H9 (cell line): Measurements from ENCODE around the gene CRCP. TPM values are rescaled to one million over a fixed set of nuclear protein-coding genes. Genes with fewer than 3 reads are reported as not detected.

Source experiments
- DNase-seq: peaks from one replicate; pipeline ENCODE4 v3.0.0-alpha.2; 2017
- H2AFZ ChIP-seq: one replicate; pipeline ENCODE4 v1.6.1; 2013; ENCODE audit warnings: mild to moderate bottlenecking, low read length, control low read depth, moderate library complexity
- H2AK5ac ChIP-seq: 2 replicates; pipeline ENCODE4 v1.6.1; 2013; ENCODE audit warnings: low read length, control low read depth, mixed read lengths; ENCODE audit not compliant: insufficient read length
- H2BK120ac ChIP-seq: one replicate; pipeline ENCODE4 v1.6.1; 2013; ENCODE audit warnings: low read depth, mild to moderate bottlenecking, low read length, control low read depth, inconsistent platforms; ENCODE audit not compliant: poor library complexity, severe bottlenecking
- H2BK12ac ChIP-seq: 2 replicates; pipeline ENCODE4 v1.6.1; 2013; ENCODE audit warnings: low read length, control low read depth, mixed read lengths, low read depth; ENCODE audit not compliant: insufficient read length
- H2BK15ac ChIP-seq: 2 replicates; pipeline ENCODE4 v1.6.1; 2013; ENCODE audit warnings: low read depth, low read length, control low read depth
- H2BK20ac ChIP-seq: one replicate; pipeline ENCODE4 v1.6.1; 2013; ENCODE audit warnings: low read depth, mild to moderate bottlenecking, low read length, control low read depth, inconsistent platforms; ENCODE audit not compliant: poor library complexity, severe bottlenecking
- H2BK5ac ChIP-seq: 2 replicates; pipeline ENCODE4 v1.6.1; 2013; ENCODE audit warnings: low read length, control low read depth, mixed read lengths; ENCODE audit not compliant: insufficient read length
- H3K14ac ChIP-seq: 2 replicates; pipeline ENCODE4 v1.6.1; 2013; ENCODE audit warnings: low read length, control low read depth; ENCODE audit not compliant: insufficient read depth
- H3K18ac ChIP-seq: 2 replicates; pipeline ENCODE4 v1.6.1; 2013; ENCODE audit warnings: low read depth, mild to moderate bottlenecking, mixed read lengths, low read length, control low read depth; ENCODE audit not compliant: insufficient read length
- H3K23ac ChIP-seq: 2 replicates; pipeline ENCODE4 v1.6.1; 2013; ENCODE audit warnings: low read length, control low read depth, mixed read lengths, low read depth; ENCODE audit not compliant: insufficient read length
- H3K23me2 ChIP-seq: 2 replicates; pipeline ENCODE4 v1.6.1; 2013; ENCODE audit warnings: low read depth, mild to moderate bottlenecking, mixed read lengths, low read length, control low read depth; ENCODE audit not compliant: insufficient read length, poor library complexity, severe bottlenecking
- H3K27ac ChIP-seq: 2 replicates; pipeline ENCODE4 v1.5.1; 2013; ENCODE audit warnings: low read length, control low read depth, mixed read lengths, low read depth; ENCODE audit not compliant: insufficient read length
- H3K27me3 ChIP-seq: 2 replicates; pipeline ENCODE4 v1.6.1; 2013; ENCODE audit warnings: low read length, control low read depth, inconsistent platforms; ENCODE audit not compliant: insufficient read depth
- H3K4ac ChIP-seq: 2 replicates; pipeline ENCODE4 v1.6.1; 2013; ENCODE audit warnings: low read depth, mild to moderate bottlenecking, control low read depth, inconsistent platforms, low read length, moderate library complexity
- H3K4me1 ChIP-seq: 2 replicates; pipeline ENCODE4 v1.6.1; 2013; ENCODE audit warnings: low read length, control low read depth, inconsistent platforms; ENCODE audit not compliant: insufficient read depth
- H3K4me2 ChIP-seq: 2 replicates; pipeline ENCODE4 v1.6.1; 2013; ENCODE audit warnings: low read length, control low read depth, mixed read lengths; ENCODE audit not compliant: insufficient read length, insufficient read depth
- H3K56ac ChIP-seq: 2 replicates; pipeline ENCODE4 v1.6.1; 2013; ENCODE audit warnings: low read depth, mild to moderate bottlenecking, mixed read lengths, low read length, control low read depth; ENCODE audit not compliant: insufficient read length
- H3K79me1 ChIP-seq: 2 replicates; pipeline ENCODE4 v1.6.1; 2013; ENCODE audit warnings: low read depth, mild to moderate bottlenecking, moderate library complexity, low read length, control low read depth, inconsistent platforms; ENCODE audit not compliant: insufficient read depth, poor library complexity, severe bottlenecking
- H3K79me2 ChIP-seq: 2 replicates; pipeline ENCODE4 v1.6.1; 2013; ENCODE audit warnings: low read length, control low read depth, inconsistent platforms; ENCODE audit not compliant: insufficient read depth
- H3K9ac ChIP-seq: 2 replicates; pipeline ENCODE4 v1.6.1; 2013; ENCODE audit warnings: low read length, control low read depth, mixed read lengths; ENCODE audit not compliant: insufficient read length; ENCODE audit errors: extremely low read depth
- H3K9me3 ChIP-seq: one replicate; pipeline ENCODE4 v1.6.1; 2013; ENCODE audit warnings: low read depth, low read length, inconsistent platforms; ENCODE audit not compliant: control insufficient read depth
- H3T11ph ChIP-seq: one replicate; pipeline ENCODE4 v1.6.1; 2013; ENCODE audit warnings: mild to moderate bottlenecking, low read length, control low read depth, inconsistent platforms
- H4K20me1 ChIP-seq: one replicate; pipeline ENCODE4 v1.6.1; 2013; ENCODE audit not compliant: control insufficient read depth, insufficient read length, insufficient read depth
- H4K5ac ChIP-seq: 2 replicates; pipeline ENCODE4 v1.6.1; 2013; ENCODE audit warnings: low read depth, mild to moderate bottlenecking, mixed read lengths, low read length, control low read depth; ENCODE audit not compliant: insufficient read length
- H4K8ac ChIP-seq: replicated peaks from 2 replicates; pipeline ENCODE4 v1.6.1; 2013; ENCODE audit warnings: low read length, control low read depth, mixed read lengths, low read depth; ENCODE audit not compliant: insufficient read length
- H4K91ac ChIP-seq: 2 replicates; pipeline ENCODE4 v1.6.1; 2013; ENCODE audit warnings: low read depth, mild to moderate bottlenecking, moderate library complexity, mixed read lengths, low read length, control low read depth; ENCODE audit not compliant: insufficient read length
- H3K27ac Mint-ChIP-seq, 3 experiments: 2 replicates in 2 of 3; 3 replicates in 1 of 3; pipeline ENCODE4 v1.8.0; 2020 to 2021; ENCODE audit warnings: mixed read lengths in 3 of 3, mild to moderate bottlenecking in 1 of 3, moderate library complexity in 1 of 3
- H3K27me3 Mint-ChIP-seq: 2 replicates; pipeline ENCODE4 v1.8.0; 2021; ENCODE audit warnings: low read depth, mild to moderate bottlenecking, moderate library complexity, mixed read lengths
- H3K36me3 Mint-ChIP-seq, 3 experiments: 2 replicates in 2 of 3; 3 replicates in 1 of 3; pipeline ENCODE4 v1.8.0; 2020 to 2021; ENCODE audit warnings: low read depth in 3 of 3, mixed read lengths in 3 of 3; ENCODE audit not compliant: insufficient read depth in 1 of 3
- H3K4me1 Mint-ChIP-seq, 2 experiments: 2 replicates each; pipeline ENCODE4 v1.8.0; 2020; ENCODE audit warnings: mixed read lengths in 2 of 2
- H3K4me3 Mint-ChIP-seq, 2 experiments: 2 replicates in 1 of 2; 3 replicates in 1 of 2; pipeline ENCODE4 v1.8.0; 2020 to 2021; ENCODE audit warnings: mild to moderate bottlenecking in 2 of 2, mixed read lengths in 2 of 2, moderate library complexity in 1 of 2
- H3K9me3 Mint-ChIP-seq, 2 experiments: 2 replicates in 1 of 2; 3 replicates in 1 of 2; pipeline ENCODE4 v1.8.0; 2020; ENCODE audit warnings: mild to moderate bottlenecking in 2 of 2, mixed read lengths in 2 of 2, moderate library complexity in 1 of 2
- CTCF ChIP-seq: fragments of 200-600 bp; sonication (generic); conservative IDR thresholded peaks from 3 replicates; pipeline ENCODE4 v1.8.0; 2021; ENCODE audit warnings: antibody characterized with exemption, mild to moderate bottlenecking
- WGBS: extraction: QIAGEN DNeasy Blood & Tissue Kit; methylation state at CpG from one replicate; pipeline ENCODE4 v1.1.7; 2013; ENCODE audit warnings: missing lambda C conversion rate, low lambda C conversion rate, mixed read lengths; ENCODE audit not compliant: insufficient read length; ENCODE audit errors: extremely low coverage; 5-methylcytosine and 5-hydroxymethylcytosine counted together
- total RNA-seq: library from RNA; stranded (reverse); gene quantifications from 2 replicates; pipeline ENCODE4 v1.2.1, GENCODE V29; 2021

CRCP gene
- total RNA-seq, 1 experiment from 2014 or later = 39.0 TPM

GRCh38 chr7:66152371-66153191 is 37.9 kb downstream of the CRCP start:
- Histone ChIP-seq H3K4ac (no peak overlapping the region), H3K4me1 (peaks cover 6% of the 10 kb centered on the region; the same call in 1 of the 2 replicates), H4K8ac (no peak overlapping the region), H3K9ac (no peak overlapping the region), H3K79me2 (no peaks in the 10 kb centered on the region), H4K20me1 (no peaks in the 10 kb centered on the region), H3K79me1 (peaks cover 7% of the 10 kb centered on the region), H2BK15ac (no peak overlapping the region), H2BK5ac (no peak overlapping the region), H2BK20ac (no peak overlapping the region), H3T11ph (no peak overlapping the region), H3K4me2 (no peak overlapping the region), H2BK120ac (no peak overlapping the region), H3K9me3 (no peaks in the 10 kb centered on the region), H4K91ac (no peak overlapping the region), H3K23ac (no peak overlapping the region), H4K5ac (no peak overlapping the region), H3K27ac (no peak overlapping the region), H3K23me2 (peaks cover 3% of the 10 kb centered on the region), H3K18ac (no peak overlapping the region), H2BK12ac (no peak overlapping the region), H2AFZ (no peak overlapping the region), H3K56ac (no peak overlapping the region), H3K14ac (no peak overlapping the region), H2AK5ac (no peak overlapping the region), H3K27me3 (no peaks in the 10 kb centered on the region)
- H3K27me3 Mint-ChIP-seq = peaks cover 23% of the 10 kb centered on the region
- peaks cover 15 to 22% of the 10 kb centered on the region in 2 experiments for H3K4me1 Mint-ChIP-seq
- peak overlapping the region; percentile 59 to 91 (median 82); a peak in 5 of 7 replicates for H3K27ac Mint-ChIP-seq
- no peaks in the 10 kb centered on the region for H3K9me3 Mint-ChIP-seq
- peak; percentile 74 for DNase-seq
- peak overlapping the region; percentile 17 to 29; a peak in 3 of 5 replicates for H3K4me3 Mint-ChIP-seq
- H3K36me3 Mint-ChIP-seq = peaks cover 25 to 56% (median 44%) of the 10 kb centered on the region in 3 experiments; a peak in 6 of 7 replicates
- TF ChIP-seq CTCF = no peak
- WGBS = no CpG with 5 or more reads among the region's 12 CpGs
